Measurements from ENCODE around the gene ACTR3C.
A peak's percentile ranks its signal among the peaks of the same experiment; 100 is the strongest.

ACTR3C gene

DNA sequence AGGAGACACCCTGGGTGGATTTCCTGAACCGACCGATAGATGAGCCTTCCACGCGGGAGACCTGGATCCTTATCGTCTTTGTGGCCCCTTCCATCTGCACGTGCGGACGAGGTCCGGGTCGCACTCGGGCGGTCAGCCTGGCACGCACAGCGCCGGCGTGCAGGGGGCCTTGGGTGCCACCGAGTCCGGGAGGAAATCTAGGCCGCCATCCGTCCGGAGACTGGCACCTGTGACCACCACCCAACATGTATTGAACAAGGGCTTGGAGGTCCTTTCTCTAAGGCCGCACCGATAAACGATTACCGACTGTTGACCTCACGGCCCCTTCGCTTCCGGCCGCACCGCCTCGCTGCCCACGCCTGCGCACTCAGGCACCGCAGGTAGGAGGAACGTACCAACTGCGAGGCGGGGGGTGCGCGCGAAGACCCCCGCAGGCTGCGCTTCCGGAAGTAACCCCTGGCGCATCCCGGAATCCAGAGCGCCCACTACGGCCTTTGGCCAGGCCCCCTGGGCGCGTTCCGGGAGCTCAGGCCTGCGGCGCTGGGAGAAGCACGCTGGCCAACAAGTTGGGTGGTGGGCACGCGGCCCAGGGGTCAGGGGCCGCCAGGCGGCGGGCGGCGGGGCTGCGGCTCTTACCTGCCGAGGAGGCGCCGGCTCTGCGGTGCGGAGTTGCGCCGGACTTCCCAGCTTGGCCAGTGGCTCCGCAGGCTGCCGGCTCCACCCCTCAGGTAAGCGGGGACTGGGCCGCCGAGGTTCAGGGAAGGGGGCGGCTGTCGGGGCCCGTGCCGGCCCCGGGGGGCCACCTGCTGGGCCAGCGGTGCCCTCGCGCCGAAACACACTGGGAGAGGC lies at the start of gene ACTR3C, which contains the start of gene LRRC61:
TSS of gene ACTR3C (minus strand) at position 713 of the 849 bp plus-strand sequence. CDS start 28,249 bp downstream, outside the sequence.
TSS of gene LRRC61 (plus strand) at position 523 of the 849 bp plus-strand sequence. CDS start 13,507 bp downstream, outside the sequence.
- peaks cover 3% of the 10 kb centered on the region; the same call in 1 of the 2 replicates for H3K4me1 ChIP-seq (ENCODE audit: insufficient read depth, low read length)
- H3K4me3 ChIP-seq (ENCODE audit: low read length), result peak within 1 kb of the TSS; percentile 83
- H3K27ac ChIP-seq (ENCODE audit: low read length), result peak within 1 kb of the TSS; percentile 79
- H3K9ac ChIP-seq (ENCODE audit: low read depth, low read length), result peak within 1 kb of the TSS; percentile 82
- no peaks in the 10 kb centered on the region for H3K27me3 ChIP-seq (ENCODE audit: insufficient read depth, low read length)
- H3K9me3 ChIP-seq (ENCODE audit: insufficient read depth, low read depth, low read length), result no peaks in the 10 kb centered on the region
- peaks cover 34% of the 10 kb centered on the region for H3K36me3 ChIP-seq (ENCODE audit: insufficient read depth, low read depth, low read length)

DNA sequence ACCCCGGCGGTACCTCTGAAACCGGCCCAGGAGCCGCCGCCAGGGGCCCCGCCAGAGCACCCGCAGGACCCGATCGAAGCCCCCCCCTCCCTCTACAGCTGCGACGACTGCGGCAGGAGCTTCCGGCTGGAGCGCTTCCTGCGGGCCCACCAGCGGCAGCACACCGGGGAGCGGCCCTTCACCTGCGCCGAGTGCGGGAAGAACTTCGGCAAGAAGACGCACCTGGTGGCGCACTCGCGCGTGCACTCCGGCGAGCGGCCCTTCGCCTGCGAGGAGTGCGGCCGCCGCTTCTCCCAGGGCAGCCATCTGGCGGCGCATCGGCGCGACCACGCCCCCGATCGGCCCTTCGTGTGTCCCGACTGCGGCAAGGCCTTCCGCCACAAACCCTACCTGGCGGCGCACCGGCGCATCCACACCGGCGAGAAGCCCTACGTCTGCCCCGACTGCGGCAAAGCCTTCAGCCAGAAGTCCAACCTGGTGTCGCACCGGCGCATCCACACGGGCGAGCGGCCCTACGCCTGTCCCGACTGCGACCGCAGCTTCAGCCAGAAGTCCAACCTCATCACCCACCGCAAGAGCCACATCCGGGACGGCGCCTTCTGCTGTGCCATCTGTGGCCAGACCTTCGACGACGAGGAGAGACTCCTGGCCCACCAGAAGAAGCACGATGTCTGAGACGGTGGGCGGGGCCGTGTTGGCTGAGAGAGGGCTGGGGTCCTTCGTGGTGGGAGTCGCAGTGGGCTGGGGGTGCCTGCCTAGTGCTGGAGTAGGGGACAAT lies 49.1 kb upstream of the ACTR3C start:
- Histone ChIP-seq H3K4me3 (ENCODE audit: low read length) (no peak overlapping the region), H3K27me3 (ENCODE audit: insufficient read depth, low read length) (no peaks in the 10 kb centered on the region), H3K9ac (ENCODE audit: low read depth, low read length) (no peak overlapping the region), H3K9me3 (ENCODE audit: insufficient read depth, low read depth, low read length) (no peaks in the 10 kb centered on the region), H3K36me3 (ENCODE audit: insufficient read depth, low read depth, low read length) (peaks cover 52% of the 10 kb centered on the region), H3K27ac (ENCODE audit: low read length) (no peak overlapping the region), H3K4me1 (ENCODE audit: insufficient read depth, low read length) (peaks cover 53% of the 10 kb centered on the region)

DNA sequence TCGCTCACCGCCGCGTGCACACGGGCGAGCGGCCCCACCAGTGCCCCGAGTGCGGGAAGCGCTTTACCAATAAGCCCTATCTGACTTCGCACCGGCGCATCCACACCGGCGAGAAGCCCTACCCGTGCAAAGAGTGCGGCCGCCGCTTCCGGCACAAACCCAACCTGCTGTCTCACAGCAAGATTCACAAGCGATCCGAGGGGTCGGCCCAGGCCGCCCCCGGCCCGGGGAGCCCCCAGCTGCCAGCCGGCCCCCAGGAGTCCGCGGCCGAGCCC lies 48.6 kb upstream of the ACTR3C start:
- Histone ChIP-seq H3K4me1 (ENCODE audit: insufficient read depth, low read length) (peaks cover 48% of the 10 kb centered on the region), H3K36me3 (ENCODE audit: insufficient read depth, low read depth, low read length) (peaks cover 52% of the 10 kb centered on the region), H3K4me3 (ENCODE audit: low read length) (no peak overlapping the region), H3K27ac (ENCODE audit: low read length) (no peak overlapping the region), H3K27me3 (ENCODE audit: insufficient read depth, low read length) (no peaks in the 10 kb centered on the region), H3K9ac (ENCODE audit: low read depth, low read length) (no peak overlapping the region), H3K9me3 (ENCODE audit: insufficient read depth, low read depth, low read length) (no peaks in the 10 kb centered on the region)

DNA sequence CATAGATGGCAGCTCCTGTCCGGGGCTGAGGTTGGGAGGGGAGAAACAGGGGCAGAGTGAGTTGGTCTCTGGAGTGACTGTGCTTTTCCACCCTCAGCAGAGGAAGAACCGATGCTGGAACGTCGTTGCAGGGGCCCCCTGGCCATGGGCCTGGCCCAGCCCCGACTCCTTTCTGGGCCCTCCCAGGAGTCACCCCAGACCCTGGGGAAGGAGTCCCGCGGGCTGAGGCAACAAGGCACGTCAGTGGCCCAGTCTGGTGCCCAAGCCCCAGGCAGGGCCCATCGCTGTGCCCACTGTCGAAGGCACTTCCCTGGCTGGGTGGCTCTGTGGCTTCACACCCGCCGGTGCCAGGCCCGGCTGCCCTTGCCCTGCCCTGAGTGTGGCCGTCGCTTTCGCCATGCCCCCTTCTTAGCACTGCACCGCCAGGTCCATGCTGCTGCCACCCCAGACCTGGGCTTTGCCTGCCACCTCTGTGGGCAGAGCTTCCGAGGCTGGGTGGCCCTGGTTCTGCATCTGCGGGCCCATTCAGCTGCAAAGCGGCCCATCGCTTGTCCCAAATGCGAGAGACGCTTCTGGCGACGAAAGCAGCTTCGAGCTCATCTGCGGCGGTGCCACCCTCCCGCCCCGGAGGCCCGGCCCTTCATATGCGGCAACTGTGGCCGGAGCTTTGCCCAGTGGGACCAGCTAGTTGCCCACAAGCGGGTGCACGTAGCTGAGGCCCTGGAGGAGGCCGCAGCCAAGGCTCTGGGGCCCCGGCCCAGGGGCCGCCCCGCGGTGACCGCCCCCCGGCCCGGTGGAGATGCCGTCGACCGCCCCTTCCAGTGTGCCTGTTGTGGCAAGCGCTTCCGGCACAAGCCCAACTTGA lies 48.0 kb upstream of the ACTR3C start:
- no peak overlapping the region for H3K27ac ChIP-seq (ENCODE audit: low read length)

DNA sequence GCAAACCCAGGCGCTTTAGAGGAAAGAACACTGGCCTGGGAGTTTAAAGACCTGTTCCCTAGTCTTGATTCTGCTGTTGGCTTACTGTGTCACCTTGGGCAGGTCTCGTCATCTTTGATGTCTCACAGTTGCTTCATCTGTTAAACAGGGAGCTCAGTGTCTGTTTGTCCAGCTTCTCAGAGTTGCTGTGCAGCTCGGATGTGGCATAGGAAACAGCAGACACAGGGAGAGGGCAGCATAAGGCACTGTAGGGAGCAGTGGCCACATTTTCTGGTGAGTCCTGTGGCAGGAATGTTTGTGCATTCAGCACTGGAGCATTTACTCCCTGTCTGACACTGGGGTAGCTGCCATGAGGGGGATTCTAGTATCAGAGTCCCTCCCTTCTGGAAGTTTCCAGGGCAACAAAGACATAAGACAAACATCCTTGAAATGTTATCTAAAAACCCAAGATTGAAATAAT lies 47.3 kb upstream of the ACTR3C start:
- Histone ChIP-seq H3K27ac (ENCODE audit: low read length) (no peak overlapping the region), H3K4me3 (ENCODE audit: low read length) (peak overlapping the region; percentile 95; the same call in 1 of the 2 replicates), H3K36me3 (ENCODE audit: insufficient read depth, low read depth, low read length) (peaks cover 52% of the 10 kb centered on the region), H3K9me3 (ENCODE audit: insufficient read depth, low read depth, low read length) (no peaks in the 10 kb centered on the region), H3K9ac (ENCODE audit: low read depth, low read length) (peak overlapping the region; percentile 95; the same call in 1 of the 2 replicates), H3K27me3 (ENCODE audit: insufficient read depth, low read length) (no peaks in the 10 kb centered on the region), H3K4me1 (ENCODE audit: insufficient read depth, low read length) (peaks cover 41% of the 10 kb centered on the region)

More for the DNA sequence above, 48.0 kb upstream of the ACTR3C start:
- Histone ChIP-seq H3K4me3 (ENCODE audit: low read length) (no peak overlapping the region), H3K36me3 (ENCODE audit: insufficient read depth, low read depth, low read length) (peaks cover 52% of the 10 kb centered on the region), H3K27me3 (ENCODE audit: insufficient read depth, low read length) (no peaks in the 10 kb centered on the region), H3K9ac (ENCODE audit: low read depth, low read length) (no peak overlapping the region), H3K4me1 (ENCODE audit: insufficient read depth, low read length) (peaks cover 43% of the 10 kb centered on the region), H3K9me3 (ENCODE audit: insufficient read depth, low read depth, low read length) (no peaks in the 10 kb centered on the region)

DNA sequence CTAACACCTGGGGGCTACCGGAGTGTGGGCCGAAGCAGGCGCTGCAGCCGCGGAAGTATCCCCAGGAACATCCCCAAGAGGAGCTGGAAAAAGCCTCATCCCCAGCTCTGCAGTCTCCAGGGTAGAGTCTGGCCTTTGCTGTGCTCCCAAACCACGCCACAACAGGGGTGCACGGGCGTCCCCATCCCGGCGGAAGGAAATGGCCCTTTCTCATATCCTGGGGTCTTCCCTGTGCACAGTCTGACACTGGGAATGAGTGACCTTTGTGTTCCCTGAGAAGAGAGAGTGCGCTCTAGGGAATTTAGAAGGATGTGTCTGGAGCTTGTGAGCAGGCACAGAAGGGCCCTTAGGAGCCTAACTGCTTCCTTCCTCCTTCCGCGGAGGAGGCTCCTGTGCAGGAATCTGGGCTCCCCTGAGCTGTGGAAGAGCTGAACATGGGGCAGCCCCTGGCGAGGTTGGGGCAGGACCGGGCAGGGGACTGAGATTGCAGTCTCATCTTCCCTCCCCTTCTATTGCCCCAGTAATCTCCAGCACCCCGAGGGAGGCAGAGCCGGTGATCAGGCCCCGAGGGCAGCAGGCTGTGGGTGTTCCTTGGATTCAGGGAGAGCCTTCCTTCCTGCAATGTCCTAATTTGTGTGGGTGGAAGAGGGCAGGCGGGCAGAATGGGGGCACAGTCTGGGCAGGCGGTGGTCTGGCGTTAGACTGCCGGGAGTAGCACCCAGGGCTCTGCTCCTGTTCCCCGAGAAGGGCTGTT lies 46.6 kb upstream of the ACTR3C start:
- Histone ChIP-seq H3K4me1 (ENCODE audit: insufficient read depth, low read length) (peaks cover 41% of the 10 kb centered on the region), H3K9me3 (ENCODE audit: insufficient read depth, low read depth, low read length) (no peaks in the 10 kb centered on the region), H3K27ac (ENCODE audit: low read length) (peak overlapping the region; percentile 96), H3K36me3 (ENCODE audit: insufficient read depth, low read depth, low read length) (peaks cover 52% of the 10 kb centered on the region), H3K4me3 (ENCODE audit: low read length) (peak overlapping the region; percentile 95), H3K9ac (ENCODE audit: low read depth, low read length) (peak overlapping the region; percentile 95), H3K27me3 (ENCODE audit: insufficient read depth, low read length) (no peaks in the 10 kb centered on the region)

DNA sequence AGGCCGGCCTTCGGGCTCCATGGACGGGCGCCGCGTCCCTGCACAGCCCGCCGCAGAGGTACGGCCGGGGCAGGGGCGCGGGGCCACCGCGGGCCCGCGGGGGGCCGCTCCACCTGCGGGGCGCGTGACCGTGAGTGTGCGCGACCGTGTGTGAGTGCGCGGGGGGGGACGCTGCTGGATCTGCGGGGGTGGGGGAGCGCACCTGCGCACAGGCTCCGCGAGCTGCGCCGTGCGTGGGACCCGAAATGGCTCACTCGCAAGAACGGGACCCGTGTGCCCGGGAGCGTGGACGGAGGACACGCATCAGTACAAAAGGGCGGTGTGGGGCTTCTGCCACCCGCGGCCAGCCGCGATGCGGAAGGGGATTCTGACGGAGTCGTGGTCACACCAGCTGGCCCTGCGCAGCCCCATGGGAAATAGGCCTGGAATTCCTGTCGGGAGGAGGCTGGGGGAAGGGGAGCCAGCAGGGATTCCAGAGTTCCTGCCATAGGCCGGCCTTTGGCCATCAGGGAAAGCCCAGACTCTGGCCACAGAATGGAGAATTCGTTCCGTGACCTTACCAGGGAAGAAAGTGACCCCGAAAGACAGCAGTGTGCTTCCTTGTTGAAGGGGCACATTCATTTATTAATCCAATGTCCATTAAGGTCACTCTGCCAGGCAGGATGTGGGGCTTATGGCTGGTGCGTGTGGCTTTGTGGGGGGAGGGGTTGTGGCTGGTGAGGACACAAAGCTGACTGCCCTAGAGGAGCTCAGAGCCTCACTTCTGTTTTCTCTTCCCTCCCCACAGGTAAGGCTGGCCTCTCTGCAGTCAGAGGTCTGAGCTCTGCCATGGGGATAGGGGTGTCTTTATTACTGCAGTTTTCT lies 45.8 kb upstream of the ACTR3C start:
- H3K27ac ChIP-seq (ENCODE audit: low read length), result peak overlapping the region; percentile 96
- peaks cover 36% of the 10 kb centered on the region for H3K4me1 ChIP-seq (ENCODE audit: insufficient read depth, low read length)
- peak overlapping the region; percentile 95 for H3K9ac ChIP-seq (ENCODE audit: low read depth, low read length)
- no peaks in the 10 kb centered on the region for H3K9me3 ChIP-seq (ENCODE audit: insufficient read depth, low read depth, low read length)
- H3K4me3 ChIP-seq (ENCODE audit: low read length), result peak overlapping the region; percentile 95
- peaks cover 45% of the 10 kb centered on the region for H3K36me3 ChIP-seq (ENCODE audit: insufficient read depth, low read depth, low read length)
- no peaks in the 10 kb centered on the region for H3K27me3 ChIP-seq (ENCODE audit: insufficient read depth, low read length)

DNA sequence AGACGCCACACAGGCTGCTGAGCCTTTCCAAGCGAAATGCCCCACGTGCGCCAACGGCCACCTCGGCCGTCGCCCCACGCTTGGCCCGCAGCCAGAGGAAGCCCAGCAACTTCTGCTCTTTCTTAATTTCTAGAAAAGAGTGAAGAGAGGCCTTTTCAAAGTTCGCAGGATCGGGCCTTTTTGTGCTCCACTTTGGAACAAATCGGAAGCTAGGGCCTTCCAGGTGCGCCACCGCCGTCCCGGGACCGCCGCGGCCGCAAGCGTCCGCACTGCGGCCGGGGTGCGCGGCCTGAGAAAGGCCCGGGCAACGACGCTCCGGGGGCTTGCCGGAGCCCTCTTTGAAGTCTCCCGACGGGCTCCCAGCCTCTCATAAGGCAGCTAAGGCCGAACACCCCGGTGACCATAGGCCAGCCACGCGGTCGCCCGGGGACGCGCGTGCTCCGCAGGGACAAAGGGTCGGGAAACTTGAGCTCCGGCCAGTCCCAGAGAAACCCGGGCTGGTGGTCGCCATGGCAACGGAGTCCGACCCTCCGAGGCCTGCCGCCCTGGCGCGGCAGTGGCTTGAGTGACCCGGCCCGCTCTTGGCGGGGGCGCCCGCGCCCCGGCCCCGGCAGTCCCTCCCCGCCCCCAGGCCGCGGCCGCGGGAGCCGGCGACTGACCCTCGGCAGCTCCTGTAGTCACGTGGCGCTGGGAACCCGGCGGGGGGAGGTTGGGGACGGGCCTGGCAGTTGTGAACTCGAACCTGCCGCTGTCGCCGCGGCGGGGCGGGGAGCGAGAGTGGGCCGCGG lies 44.9 kb upstream of the ACTR3C start, which contains the start of gene REPIN1:
TSS of gene REPIN1 (plus strand) at position 727 of the 788 bp plus-strand sequence. CDS start 890 bp downstream, outside the sequence.
- Histone ChIP-seq H3K9ac (ENCODE audit: low read depth, low read length) (peak within 1 kb of the TSS; percentile 95), H3K27ac (ENCODE audit: low read length) (peak within 1 kb of the TSS; percentile 96), H3K36me3 (ENCODE audit: insufficient read depth, low read depth, low read length) (peaks cover 37% of the 10 kb centered on the region), H3K4me3 (ENCODE audit: low read length) (peak within 1 kb of the TSS; percentile 95), H3K27me3 (ENCODE audit: insufficient read depth, low read length) (no peaks in the 10 kb centered on the region), H3K4me1 (ENCODE audit: insufficient read depth, low read length) (peaks cover 28% of the 10 kb centered on the region), H3K9me3 (ENCODE audit: insufficient read depth, low read depth, low read length) (no peaks in the 10 kb centered on the region)

DNA sequence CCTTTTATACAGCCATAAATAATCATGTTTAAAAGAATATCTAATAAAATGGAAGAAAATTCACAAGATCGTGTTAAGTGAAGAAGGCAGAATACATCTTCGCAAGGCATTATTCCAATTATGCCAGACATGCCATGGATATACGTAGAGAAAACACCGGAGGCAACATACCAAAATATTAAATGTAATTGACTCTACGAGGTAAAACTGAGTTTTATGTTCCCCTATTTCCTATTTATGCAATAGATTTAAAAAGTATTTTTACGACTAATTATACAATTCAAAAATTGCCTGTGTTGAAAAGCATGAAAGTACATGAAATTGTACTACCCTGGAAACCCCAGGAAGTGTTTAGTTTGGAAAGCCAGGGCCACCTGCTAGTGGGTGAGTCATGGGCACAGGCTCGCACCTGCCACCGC lies 44.3 kb upstream of the ACTR3C start:
- H3K27me3 ChIP-seq (ENCODE audit: insufficient read depth, low read length), result no peaks in the 10 kb centered on the region
- H3K27ac ChIP-seq (ENCODE audit: low read length), result peak overlapping the region; percentile 72
- H3K4me1 ChIP-seq (ENCODE audit: insufficient read depth, low read length), result peaks cover 25% of the 10 kb centered on the region

More for the DNA sequence above, 44.3 kb upstream of the ACTR3C start:
- no peaks in the 10 kb centered on the region for H3K9me3 ChIP-seq (ENCODE audit: insufficient read depth, low read depth, low read length)
- H3K36me3 ChIP-seq (ENCODE audit: insufficient read depth, low read depth, low read length), result peaks cover 31% of the 10 kb centered on the region
- H3K4me3 ChIP-seq (ENCODE audit: low read length), result peak overlapping the region; percentile 95
- H3K9ac ChIP-seq (ENCODE audit: low read depth, low read length), result peak overlapping the region; percentile 95; the same call in 1 of the 2 replicates
